Stimulated activated CD4-positive, alpha-beta T cell treated with anti-CD3 and anti-CD28 coated beads, Interleukin-15, amount 100 ng/mL, for 48 hours (primary cell): Measurements from ENCODE around the gene ZMIZ1.

Experiments
- DNase-seq, 2 donors: peaks; one replicate each; pipeline ENCODE4 v3.0.0-alpha.2; 2020; ENCODE audit warnings: low read depth in 2 of 2

The ZMIZ1 gene

GRCh38 chr10:79353000-79353406, 284.2 kb downstream of the ZMIZ1 start:
- no peak for DNase-seq

- DNase-seq, result no peak
Measured at GRCh38 chr10:79353726-79354125, 285.0 kb downstream of the ZMIZ1 start.

GRCh38 chr10:79354141-79354540, 285.4 kb downstream of the ZMIZ1 start:
- DNase-seq, result no peak

GRCh38 chr10:79354615-79355014, 285.8 kb downstream of the ZMIZ1 start:
- no peak for DNase-seq

- DNase-seq, result no peak
Measured at GRCh38 chr10:79355420-79356017, 286.8 kb downstream of the ZMIZ1 start.

GRCh38 chr10:79356104-79356503, 287.3 kb downstream of the ZMIZ1 start:
- DNase-seq, result no peak

- DNase-seq, result no peak
Measured at GRCh38 chr10:79357180-79357579, 288.4 kb downstream of the ZMIZ1 start.

GRCh38 chr10:79358811-79359210, 290.0 kb downstream of the ZMIZ1 start:
- no peak for DNase-seq

GRCh38 chr10:79359816-79360498, 291.2 kb downstream of the ZMIZ1 start:
- DNase-seq, result no peak

- DNase-seq, result no peak
Measured at GRCh38 chr10:79360499-79361342, 292.0 kb downstream of the ZMIZ1 start.

GRCh38 chr10:79361726-79362397, 293.1 kb downstream of the ZMIZ1 start:
- no peak for DNase-seq
